ENCODE data around the gene SPATA31A6. TPM values are rescaled to one million over a fixed set of nuclear protein-coding genes. Genes with fewer than 3 reads are reported as not detected.

SPATA31A6 gene
- total RNA-seq = not detected

GRCh38 chr9:42183359-42183758 is at the start of gene SPATA31A6:
Gene SPATA31A6, plus strand, starts transcription at chr9:42183659. Its CDS starts 29 bp downstream, at chr9:42183688.

Small RNA genes lying within 50 kb of the gene (small RNA-seq; reads per million reads assigned to genes)
- not detected for gene AL445584.3

Other genes with a start within 250 kb of the SPATA31A6 start
- gene CNTNAP3B, start 54.2 kb upstream of the SPATA31A6 start, total RNA-seq = 39.7 TPM

Measured in diencephalon (tissue), 1 donor.